ENCODE results near the gene COG1.

DNA sequence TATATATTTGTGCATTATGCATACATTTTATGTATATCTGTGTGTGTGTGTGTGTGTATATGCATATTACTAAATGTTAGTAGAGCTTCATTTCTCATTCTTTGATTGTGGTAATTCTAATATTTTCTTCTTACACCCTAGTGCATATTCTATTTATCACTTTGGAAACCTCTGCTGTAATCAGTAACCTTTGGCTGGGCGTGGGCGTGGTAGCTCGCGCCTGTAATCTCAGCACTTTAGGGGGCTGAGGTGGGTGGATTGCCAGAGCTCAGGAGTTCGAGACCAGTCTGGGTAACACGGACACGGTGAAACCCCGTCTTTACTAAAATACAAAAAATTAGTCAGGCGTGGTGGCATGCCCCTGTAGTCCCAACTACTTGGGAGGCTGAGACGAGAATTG lies 41.9 kb downstream of the COG1 start:
- no peak for TF ChIP-seq CTCF (IDR thresholded peaks at IDR 0.05)
- TF ChIP-seq EZH2 (IDR thresholded peaks at IDR 0.05) = no peak
- no peak for TF ChIP-seq EZH2phosphoT487 (IDR thresholded peaks at IDR 0.05)
